ENCODE data around the gene OR5AU1. TPM values are rescaled to one million over a fixed set of nuclear protein-coding genes. Genes with fewer than 3 reads are reported as not detected.

The OR5AU1 gene
- total and polyA plus RNA-seq, 2 of the 13 experiments (the other 11 are each of a cell fraction or from before 2014, with no cell fraction given): not detected

- no peak for TF ChIP-seq ZZZ3 (CRISPR knock-in tag; IDR thresholded peaks at IDR 0.05; ENCODE audit: borderline replicate concordance)
- no peak for TF ChIP-seq JUNB (CRISPR knock-in tag; IDR thresholded peaks at IDR 0.05; ENCODE audit: borderline replicate concordance)
- TF ChIP-seq THRA (CRISPR knock-in tag; IDR thresholded peaks at IDR 0.05; ENCODE audit: borderline replicate concordance): 0 out of 2 replicates have a peak, but pooled peaks have one; percentile 17
- TF ChIP-seq GATAD2A (CRISPR knock-in tag; IDR thresholded peaks at IDR 0.05): peak; percentile 59; the same call in 1 of the 2 replicates
- TF ChIP-seq NR2F6 (IDR thresholded peaks at IDR 0.05): no peak
- no peak for TF ChIP-seq NR2F6 (CRISPR knock-in tag; IDR thresholded peaks at IDR 0.05)
- no peak for TF ChIP-seq KLF16 (CRISPR knock-in tag; IDR thresholded peaks at IDR 0.05)
- TF ChIP-seq STAT6 (CRISPR knock-in tag; IDR thresholded peaks at IDR 0.05; ENCODE audit: borderline replicate concordance): no peak
- no peak for TF ChIP-seq ZNF496 (CRISPR knock-in tag; IDR thresholded peaks at IDR 0.05; ENCODE audit: insufficient replicate concordance)
- TF ChIP-seq ATF7-NPFF (CRISPR knock-in tag; IDR thresholded peaks at IDR 0.05; ENCODE audit: low read depth): no peak
- TF ChIP-seq ELK4 (CRISPR knock-in tag; IDR thresholded peaks at IDR 0.05; ENCODE audit: borderline replicate concordance): no peak
- no peak for TF ChIP-seq PHB2 (IDR thresholded peaks at IDR 0.05; ENCODE audit: partially characterized antibody)
- no peak for TF ChIP-seq MAFG (CRISPR knock-in tag; IDR thresholded peaks at IDR 0.05)
- no peak for TF ChIP-seq PCBP1 (IDR thresholded peaks at IDR 0.05; ENCODE audit: borderline replicate concordance, low read depth, low read length)
- peak; percentile 35; the same call in 1 of the 2 replicates for TF ChIP-seq SOX5 (CRISPR knock-in tag; IDR thresholded peaks at IDR 0.05; ENCODE audit: borderline replicate concordance)
- TF ChIP-seq ZNF234 (CRISPR knock-in tag; conservative IDR thresholded peaks at IDR 0.05): no peak
- 0 out of 2 replicates have a peak, but pooled peaks have one; percentile 44 for TF ChIP-seq ZC3H4 (CRISPR knock-in tag; IDR thresholded peaks at IDR 0.05; ENCODE audit: borderline replicate concordance)
- TF ChIP-seq TRAFD1 (CRISPR knock-in tag; IDR thresholded peaks at IDR 0.05; ENCODE audit: borderline replicate concordance): no peak
- TF ChIP-seq ZSCAN29 (CRISPR knock-in tag; conservative IDR thresholded peaks at IDR 0.05): no peak
- TF ChIP-seq TARDBP (CRISPR knock-in tag; IDR thresholded peaks at IDR 0.05): peak; percentile 21; the same call in 1 of the 2 replicates
- no peak for TF ChIP-seq KAT2B (IDR thresholded peaks at IDR 0.05; ENCODE audit: borderline replicate concordance, low read depth, low read length)
- peak; percentile 74; the same call in 1 of the 2 replicates for TF ChIP-seq HMG20B (CRISPR knock-in tag; conservative IDR thresholded peaks at IDR 0.05)
These were observed 47.8 kb upstream of the OR5AU1 start (continued) for GRCh38 chr14:21203470-21204166.
